ENCODE measurements around the gene ASB10. TPM values are rescaled to one million over a fixed set of nuclear protein-coding genes. Genes with fewer than 3 reads are reported as not detected.

Gene ASB10
- total and polyA plus RNA-seq, 2 of the 8 experiments (the other 6 are each of a cell fraction or from before 2014, with no cell fraction given), result not detected

GRCh38 chr7:151152643-151153513 lies 34.2 kb downstream of the ASB10 start:
- Histone ChIP-seq H2BK120ac (replicated peaks; ENCODE audit: low read depth, low read length) (no peak overlapping the region), H4K8ac (ENCODE audit: extremely low read depth, insufficient read depth, low read length) (no peak overlapping the region), H3K4me2 (ENCODE audit: insufficient read depth in 1 of 2, low read depth in 2 of 2, low read length in 2 of 2) (no peak overlapping the region), H2AK5ac (ENCODE audit: low read depth, low read length) (no peak overlapping the region), H3K18ac (ENCODE audit: extremely low read depth, low read length) (no peak overlapping the region), H3K79me1 (ENCODE audit: low read depth, low read length) (no peaks in the 10 kb centered on the region), H3K9me3 (ENCODE audit: insufficient read depth in 2 of 2, low read depth in 1 of 2, low read length in 1 of 2) (no peaks in the 10 kb centered on the region), H3K23me2 (ENCODE audit: low read depth, low read length) (no peaks in the 10 kb centered on the region; the same call in 1 of the 2 replicates), H4K20me1 (replicated peaks in 1 of 2; ENCODE audit: control insufficient read depth in 1 of 2, insufficient read depth in 2 of 2, low read length in 2 of 2) (no peaks in the 10 kb centered on the region), H3K9ac (replicated peaks in 1 of 4; ENCODE audit: extremely low read depth in 1 of 4, low read depth in 3 of 4, low read length in 3 of 4) (no peak overlapping the region), H3K56ac (replicated peaks; ENCODE audit: insufficient read length, low read depth, low read length) (no peak overlapping the region), H3K4me3 (ENCODE audit: extremely low read depth in 1 of 4, insufficient read depth in 2 of 4, low read depth in 3 of 4, low read length in 4 of 4) (no peak overlapping the region), H3K4ac (replicated peaks; ENCODE audit: insufficient read length, low read depth, low read length) (no peak overlapping the region), H3K27me3 (replicated peaks in 1 of 4; ENCODE audit: control insufficient read depth in 3 of 4, extremely low read depth in 1 of 4, insufficient read depth in 3 of 4, low read length in 3 of 4) (peaks cover 0 to 6% (median 2%) of the 10 kb centered on the region in 4 experiments; a peak in 3 of 7 replicates), H2BK20ac (ENCODE audit: low read length) (no peak overlapping the region), H2BK12ac (ENCODE audit: low read depth, low read length) (no peak overlapping the region), H4K91ac (replicated peaks; ENCODE audit: insufficient read length, low read length) (no peak overlapping the region), H3K4me1 (replicated peaks in 1 of 4; ENCODE audit: control insufficient read depth in 3 of 4, insufficient read depth in 4 of 4, low read length in 3 of 4) (no peaks in the 10 kb centered on the region), H2BK15ac (ENCODE audit: low read length) (no peak overlapping the region), H3K36me3 (ENCODE audit: control insufficient read depth in 2 of 4, insufficient read depth in 4 of 4, low read length in 3 of 4) (no peaks in the 10 kb centered on the region), H3K79me2 (ENCODE audit: control insufficient read depth in 1 of 2, insufficient read depth in 2 of 2, low read length in 2 of 2) (no peaks in the 10 kb centered on the region), H3K23ac (ENCODE audit: insufficient read length) (no peak overlapping the region), H2AFZ (ENCODE audit: low read length) (no peak overlapping the region), H4K5ac (ENCODE audit: insufficient read length, low read depth, low read length) (no peak overlapping the region), H2BK5ac (ENCODE audit: low read depth, low read length) (no peak overlapping the region), H3K27ac (ENCODE audit: low read depth, low read length) (no peak overlapping the region), H3K14ac (ENCODE audit: insufficient read length) (no peak overlapping the region)
- TF ChIP-seq RFX5 (IDR thresholded peaks at IDR 0.05; ENCODE audit: borderline replicate concordance, low read depth, low read length), result no peak
- TF ChIP-seq, protein P1, sequence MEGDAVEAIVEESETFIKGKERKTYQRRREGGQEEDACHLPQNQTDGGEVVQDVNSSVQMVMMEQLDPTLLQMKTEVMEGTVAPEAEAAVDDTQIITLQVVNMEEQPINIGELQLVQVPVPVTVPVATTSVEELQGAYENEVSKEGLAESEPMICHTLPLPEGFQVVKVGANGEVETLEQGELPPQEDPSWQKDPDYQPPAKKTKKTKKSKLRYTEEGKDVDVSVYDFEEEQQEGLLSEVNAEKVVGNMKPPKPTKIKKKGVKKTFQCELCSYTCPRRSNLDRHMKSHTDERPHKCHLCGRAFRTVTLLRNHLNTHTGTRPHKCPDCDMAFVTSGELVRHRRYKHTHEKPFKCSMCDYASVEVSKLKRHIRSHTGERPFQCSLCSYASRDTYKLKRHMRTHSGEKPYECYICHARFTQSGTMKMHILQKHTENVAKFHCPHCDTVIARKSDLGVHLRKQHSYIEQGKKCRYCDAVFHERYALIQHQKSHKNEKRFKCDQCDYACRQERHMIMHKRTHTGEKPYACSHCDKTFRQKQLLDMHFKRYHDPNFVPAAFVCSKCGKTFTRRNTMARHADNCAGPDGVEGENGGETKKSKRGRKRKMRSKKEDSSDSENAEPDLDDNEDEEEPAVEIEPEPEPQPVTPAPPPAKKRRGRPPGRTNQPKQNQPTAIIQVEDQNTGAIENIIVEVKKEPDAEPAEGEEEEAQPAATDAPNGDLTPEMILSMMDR (IDR thresholded peaks at IDR 0.05; ENCODE audit: control extremely low read depth in 1 of 3, insufficient read depth in 1 of 3, low read depth in 1 of 3, low read length in 3 of 3), result peak in 2 of 3 experiments; percentile 4 to 24; a peak in 2 of 4 replicates
- DNase-seq (ENCODE audit: low read depth in 1 of 2, low spot score in 2 of 2) (no peak), FAIRE-seq (no peak)
- POLR2A ChIA-PET (ENCODE audit: partially characterized antibody), result no interaction called here
- CTCF ChIA-PET (ENCODE audit: partially characterized antibody), result interaction anchor here (0.6 to 6.2 kb wide), 9 partner anchors 11 to 340 kb away, joined by 3 to 53 read pairs (median 4); no protein-coding TSS in a partner anchor
- WGBS, 2 experiments (ENCODE audit: extremely low coverage in 1 of 2, insufficient coverage in 1 of 2, insufficient read length in 1 of 2, insufficient replicate concordance in 2 of 2, low coverage in 1 of 2, low lambda C conversion rate in 2 of 2, missing lambda C conversion rate in 1 of 2), result 69% methylated on average over 6 of the region's 6 CpGs; no CpG with 5 or more reads in 1 of the 2 experiments
